GM21619 (cell line): ENCODE data around the gene MBD2.
"Not testable (repeated sequence)": the region's sequence is repeated elsewhere in the genome, so short reads cannot be mapped to it uniquely, and the experiment has no call there.

Source experiments
- ATAC-seq: cut with Tn5 transposase; IDR thresholded peaks from one replicate; pipeline ENCODE4 v1.9.1; 2021; ENCODE audit not compliant: unreplicated experiment

MBD2 gene

GRCh38 chr18:54238173-54238936 is 13.9 kb upstream of the MBD2 start:
- no peak for ATAC-seq

GRCh38 chr18:54235871-54236270 is 11.4 kb upstream of the MBD2 start:
- no peak for ATAC-seq

GRCh38 chr18:54233747-54234146 is 9.3 kb upstream of the MBD2 start:
- ATAC-seq = no peak

GRCh38 chr18:54233228-54233625 is 8.8 kb upstream of the MBD2 start:
- no peak for ATAC-seq

GRCh38 chr18:54232485-54233227 is 8.2 kb upstream of the MBD2 start:
- ATAC-seq = no peak

- no peak for ATAC-seq
These were observed 5.1 kb upstream of the MBD2 start for GRCh38 chr18:54229421-54230059.

GRCh38 chr18:54228364-54228763 is 3.9 kb upstream of the MBD2 start:
- no peak for ATAC-seq

- peak; percentile 13 for ATAC-seq
These were observed 764 bp downstream of the MBD2 start for GRCh38 chr18:54223568-54224241.

GRCh38 chr18:54222922-54223567 is 1.4 kb downstream of the MBD2 start:
- peak; percentile 40 for ATAC-seq

GRCh38 chr18:54220406-54220805 is 4.1 kb downstream of the MBD2 start:
- no peak for ATAC-seq

- ATAC-seq = not testable (repeated sequence)
These were observed 5.7 kb downstream of the MBD2 start for GRCh38 chr18:54218803-54219202.

- no peak for ATAC-seq
These were observed 6.2 kb downstream of the MBD2 start for GRCh38 chr18:54218299-54218698.

- ATAC-seq = peak; percentile 52
These were observed 6.8 kb downstream of the MBD2 start for GRCh38 chr18:54217624-54218023.

- no peak for ATAC-seq
These were observed 9.4 kb downstream of the MBD2 start for GRCh38 chr18:54215069-54215468.

GRCh38 chr18:54210463-54210862 is 14.0 kb downstream of the MBD2 start:
- ATAC-seq = peak; percentile 19

- ATAC-seq = peak; percentile 87
These were observed 14.8 kb downstream of the MBD2 start for GRCh38 chr18:54209471-54210180.

GRCh38 chr18:54206447-54206846 is 18.0 kb downstream of the MBD2 start:
- no peak for ATAC-seq

GRCh38 chr18:54205959-54206358 is 18.5 kb downstream of the MBD2 start:
- ATAC-seq = no peak

- not testable (repeated sequence) for ATAC-seq
These were observed 19.0 kb downstream of the MBD2 start for GRCh38 chr18:54205448-54205847.

- ATAC-seq = no peak
These were observed 19.6 kb downstream of the MBD2 start for GRCh38 chr18:54204883-54205282.
